ENCODE measurements around the gene IMPA2. TPM values are rescaled to one million over a fixed set of nuclear protein-coding genes. Genes with fewer than 3 reads are reported as not detected.

IMPA2 gene
- polyA plus RNA-seq, 1 donor (not counting 4 experiments of a cell fraction or from before 2014, with no cell fraction given): 17.6 TPM

GRCh38 chr18:11950824-11951223, 30.5 kb upstream of the IMPA2 start:
- H3K9ac ChIP-seq (ENCODE audit: control insufficient read depth, extremely low read depth, insufficient read depth, low read length): no peak overlapping the region
- H3K4me3 ChIP-seq (ENCODE audit: control insufficient read depth in 2 of 3, extremely low read depth in 1 of 3, insufficient read depth in 2 of 3, low read depth in 1 of 3, low read length in 3 of 3): no peak overlapping the region
- no peaks in the 10 kb centered on the region for H3K9me1 ChIP-seq (ENCODE audit: control insufficient read depth, extremely low read depth, insufficient read depth, low read length)
- H4K20me1 ChIP-seq (ENCODE audit: control insufficient read depth, extremely low read depth, insufficient read depth, low read length): no peaks in the 10 kb centered on the region
- no peak overlapping the region for H2AFZ ChIP-seq (ENCODE audit: control insufficient read depth, low read length)
- H3K27ac ChIP-seq (ENCODE audit: control insufficient read depth, insufficient read depth, low read length): no peak overlapping the region
- dilution Hi-C loops (cut with MboI; ENCODE audit: extremely low pct_ligation_motif_present, low sequenced_read_pairs): no loop called here
- no peak for FAIRE-seq
- H3K4me1 ChIP-seq (ENCODE audit: control insufficient read depth, extremely low read depth, insufficient read depth, low read length): peaks cover 35% of the 10 kb centered on the region
- no peak overlapping the region for H3K4me2 ChIP-seq (ENCODE audit: control insufficient read depth, extremely low read depth, insufficient read depth, low read depth, low read length)
- DNase-seq (ENCODE audit: low read depth, low spot score): no peak
- TF ChIP-seq CTCF (optimal IDR thresholded peaks at IDR 0.05 in 1 of 3, IDR thresholded peaks at IDR 0.05 in 1 of 3, conservative IDR thresholded peaks at IDR 0.05 in 1 of 3; ENCODE audit: extremely low read depth in 1 of 3, insufficient read depth in 2 of 3, low read length in 3 of 3) (no peak), EZH2 (IDR thresholded peaks at IDR 0.05; ENCODE audit: low read length) (no peak)
- H3K9me3 ChIP-seq (ENCODE audit: control insufficient read depth, low read depth, low read length): no peaks in the 10 kb centered on the region
- no peaks in the 10 kb centered on the region for H3K79me2 ChIP-seq (ENCODE audit: control insufficient read depth, insufficient read depth, low read length)
- H3K36me3 ChIP-seq (ENCODE audit: control insufficient read depth in 2 of 2, extremely low read depth in 1 of 2, insufficient read depth in 2 of 2, low read length in 2 of 2): no peaks in the 10 kb centered on the region
- H3K27me3 ChIP-seq (ENCODE audit: control insufficient read depth, extremely low read depth, insufficient read depth, low read length): no peaks in the 10 kb centered on the region

- Histone ChIP-seq H3K9me3 (ENCODE audit: control insufficient read depth, low read depth, low read length) (no peaks in the 10 kb centered on the region), H2AFZ (ENCODE audit: control insufficient read depth, low read length) (peak overlapping the region; percentile 23), H4K20me1 (ENCODE audit: control insufficient read depth, extremely low read depth, insufficient read depth, low read length) (no peaks in the 10 kb centered on the region), H3K27ac (ENCODE audit: control insufficient read depth, insufficient read depth, low read length) (no peak overlapping the region), H3K4me3 (ENCODE audit: control insufficient read depth in 2 of 3, extremely low read depth in 1 of 3, insufficient read depth in 2 of 3, low read depth in 1 of 3, low read length in 3 of 3) (no peak overlapping the region), H3K79me2 (ENCODE audit: control insufficient read depth, insufficient read depth, low read length) (no peaks in the 10 kb centered on the region), H3K36me3 (ENCODE audit: control insufficient read depth in 2 of 2, extremely low read depth in 1 of 2, insufficient read depth in 2 of 2, low read length in 2 of 2) (no peaks in the 10 kb centered on the region), H3K4me1 (ENCODE audit: control insufficient read depth, extremely low read depth, insufficient read depth, low read length) (peaks cover 29% of the 10 kb centered on the region), H3K27me3 (ENCODE audit: control insufficient read depth, extremely low read depth, insufficient read depth, low read length) (no peaks in the 10 kb centered on the region), H3K9me1 (ENCODE audit: control insufficient read depth, extremely low read depth, insufficient read depth, low read length) (no peaks in the 10 kb centered on the region), H3K9ac (ENCODE audit: control insufficient read depth, extremely low read depth, insufficient read depth, low read length) (no peak overlapping the region), H3K4me2 (ENCODE audit: control insufficient read depth, extremely low read depth, insufficient read depth, low read depth, low read length) (no peak overlapping the region)
- DNase-seq (ENCODE audit: low read depth, low spot score) (no peak), FAIRE-seq (no peak)
- TF ChIP-seq CTCF (optimal IDR thresholded peaks at IDR 0.05 in 1 of 3, IDR thresholded peaks at IDR 0.05 in 1 of 3, conservative IDR thresholded peaks at IDR 0.05 in 1 of 3; ENCODE audit: extremely low read depth in 1 of 3, insufficient read depth in 2 of 3, low read length in 3 of 3) (no peak), EZH2 (IDR thresholded peaks at IDR 0.05; ENCODE audit: low read length) (no peak)
- dilution Hi-C loops (cut with MboI; ENCODE audit: extremely low pct_ligation_motif_present, low sequenced_read_pairs): no loop called here
Measured at GRCh38 chr18:11951390-11951851, 29.9 kb upstream of the IMPA2 start.

All from keratinocyte (primary cell).